GM15510 (cell line): ENCODE results near the gene ME2.

ENCODE experiments used
- POLR2A ChIP-seq: IDR thresholded peaks from 3 replicates; pipeline ENCODE4 v1.6.1; 2011; ENCODE audit warnings: borderline replicate concordance; ENCODE audit not compliant: insufficient read length; ENCODE audit errors: extremely low read depth

Gene ME2

GRCh38 chr18:50938912-50939311 lies 60.0 kb downstream of the ME2 start:
- TF ChIP-seq POLR2A: no peak

- no peak for TF ChIP-seq POLR2A
Observed at GRCh38 chr18:50944245-50944932, 65.5 kb downstream of the ME2 start.

- no peak for TF ChIP-seq POLR2A
Observed at GRCh38 chr18:50947899-50948298, 69.0 kb downstream of the ME2 start.

DNA sequence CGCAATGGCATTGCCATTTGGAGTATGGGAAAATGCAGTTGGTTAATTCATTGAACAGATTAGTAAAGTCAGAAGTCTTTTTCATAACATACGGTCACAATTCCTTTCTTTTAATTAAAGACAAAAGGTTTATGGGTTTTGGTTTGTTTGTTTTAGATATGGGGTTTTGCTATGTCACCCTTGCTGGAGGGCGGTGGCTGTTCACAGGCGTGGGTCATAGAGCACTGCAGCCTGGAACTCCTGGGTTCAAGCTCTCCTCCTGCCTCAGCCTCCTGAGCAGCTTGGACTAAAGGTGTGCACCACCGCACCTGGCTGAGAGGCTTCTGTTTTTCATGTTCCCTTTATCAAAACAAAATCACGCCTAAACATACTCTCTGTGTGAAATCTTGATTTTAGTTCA lies 70.3 kb downstream of the ME2 start:
- TF ChIP-seq POLR2A: no peak

GRCh38 chr18:50950626-50951025 lies 71.7 kb downstream of the ME2 start:
- no peak for TF ChIP-seq POLR2A

DNA sequence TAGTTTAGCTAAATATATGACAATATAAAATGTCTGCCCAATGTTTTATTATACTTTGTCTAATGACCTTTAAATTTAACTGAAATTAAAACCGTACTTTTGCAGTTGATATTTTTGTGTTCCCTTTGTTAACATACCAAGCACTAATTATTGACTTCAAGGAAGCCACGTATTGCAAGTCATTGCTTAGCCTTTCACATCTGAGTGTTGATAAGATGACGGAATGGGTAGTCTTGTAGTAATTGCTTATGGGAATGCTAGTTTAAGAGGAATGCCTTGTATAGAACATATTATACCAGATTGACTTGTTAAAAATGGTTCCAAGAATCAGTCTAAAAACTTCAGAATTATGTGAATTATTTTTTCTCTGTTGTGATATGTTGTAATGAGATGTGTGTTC lies 74.9 kb downstream of the ME2 start:
- TF ChIP-seq POLR2A: no peak

GRCh38 chr18:50955253-50955652 lies 76.3 kb downstream of the ME2 start:
- TF ChIP-seq POLR2A: no peak

DNA sequence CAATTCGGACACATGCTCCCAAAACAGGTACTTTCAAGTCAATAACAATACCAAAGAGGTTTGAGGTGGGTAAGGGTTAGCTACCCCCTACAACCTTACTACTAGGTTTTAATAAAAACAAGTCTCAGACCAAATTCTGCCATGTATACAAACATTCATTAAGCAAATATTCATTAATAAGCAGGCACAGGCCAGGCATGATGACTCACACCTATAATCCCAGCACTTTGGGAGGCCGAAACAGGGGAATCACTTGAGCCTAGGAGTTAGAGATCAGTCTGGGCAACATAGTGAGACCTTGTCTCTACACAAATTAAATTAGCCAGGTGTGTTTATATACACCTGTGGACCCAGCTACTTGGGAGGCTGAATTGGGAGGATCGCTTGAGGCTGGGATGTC lies 77.2 kb downstream of the ME2 start:
- TF ChIP-seq POLR2A: no peak

- no peak for TF ChIP-seq POLR2A
Observed at GRCh38 chr18:50961974-50962373, 83.1 kb downstream of the ME2 start.

DNA sequence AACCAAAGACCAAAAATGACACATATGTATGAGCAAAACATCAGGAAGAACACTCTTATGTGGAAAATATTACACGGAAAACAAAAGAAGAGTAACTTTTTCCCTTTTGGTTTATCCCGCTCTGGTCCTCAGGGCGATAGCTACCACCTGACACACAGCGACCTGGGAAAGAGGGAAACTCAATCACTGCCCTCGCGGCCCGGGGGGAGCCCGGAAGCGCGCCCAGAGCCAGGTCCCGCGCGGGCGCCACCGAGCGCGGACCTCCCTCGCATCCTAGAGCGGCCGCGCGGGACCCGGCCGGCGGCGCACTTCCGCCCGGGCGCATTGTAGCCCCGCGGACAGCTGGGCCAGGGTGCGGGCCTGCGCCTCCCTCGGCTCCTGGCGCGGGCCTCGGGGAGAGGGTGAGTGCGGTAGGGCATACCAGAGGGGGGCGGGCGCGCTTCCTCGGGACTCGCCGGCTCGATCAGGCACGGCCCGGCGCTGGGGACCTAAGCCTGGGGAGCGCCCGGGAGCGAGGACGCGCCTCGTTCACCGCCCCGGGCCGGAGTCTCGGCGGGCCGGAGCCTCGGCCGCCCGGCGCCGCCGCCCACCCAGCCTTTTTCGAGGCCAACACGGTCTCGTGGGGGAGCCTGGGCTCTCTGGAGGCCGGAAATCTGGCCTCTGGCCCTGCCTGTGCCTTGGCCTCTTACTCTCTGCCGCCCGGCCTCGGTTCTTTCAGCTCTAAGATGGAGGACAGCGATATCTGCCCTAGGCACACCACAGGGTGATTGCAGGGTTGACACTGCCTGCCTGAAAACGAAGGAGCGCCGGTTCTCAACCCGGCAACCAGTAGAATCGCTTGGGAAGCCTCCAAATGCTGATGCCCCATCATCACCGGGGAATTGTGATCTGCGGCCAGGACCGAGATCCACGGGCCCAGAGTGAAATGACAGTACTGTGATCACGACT lies 89.1 kb downstream of the ME2 start, which contains the start of gene ELAC1:
Gene ELAC1, plus strand, starts transcription at position 327 of the 948 bp plus-strand sequence. CDS start 6,365 bp downstream, outside the sequence.
- TF ChIP-seq POLR2A: peak; percentile 94

DNA sequence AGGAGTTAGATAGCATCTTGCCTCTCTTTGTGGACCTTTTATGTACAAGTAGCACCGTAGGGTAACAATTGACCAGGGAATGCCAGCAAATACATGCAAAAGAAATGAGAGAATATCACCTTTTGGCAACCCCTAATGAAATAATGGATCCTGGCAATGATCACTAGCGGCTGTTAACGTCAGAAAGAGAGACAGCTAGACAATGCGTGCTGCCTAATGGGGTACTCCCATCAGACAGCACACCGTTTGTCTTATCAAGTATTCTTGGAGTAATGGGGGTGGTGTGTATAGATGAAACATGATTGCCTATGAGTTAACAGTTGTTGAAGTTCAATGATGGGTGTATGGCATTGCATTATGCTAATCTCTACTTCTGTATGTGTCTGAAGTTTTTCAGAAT lies 90.5 kb downstream of the ME2 start:
- no peak for TF ChIP-seq POLR2A

- no peak for TF ChIP-seq POLR2A
Observed at GRCh38 chr18:50970006-50970405, 91.1 kb downstream of the ME2 start.

GRCh38 chr18:50973367-50974126 lies 94.6 kb downstream of the ME2 start:
- TF ChIP-seq POLR2A: no peak

GRCh38 chr18:50977037-50977760 lies 98.3 kb downstream of the ME2 start:
- TF ChIP-seq POLR2A: no peak
